GM12864 (cell line): Measurements from ENCODE around the gene PRKCD.

ENCODE experiments used
- DNase-seq: peaks from one replicate; pipeline ENCODE4 v3.0.0-alpha.2; 2011; ENCODE audit warnings: low read depth
- H3K4me3 ChIP-seq: 2 replicates; pipeline ENCODE4 v1.5.1; 2011; ENCODE audit warnings: mild to moderate bottlenecking, low read depth, low read length, control low read depth
- TF ChIP-seq, protein P1 (sequence below): IDR thresholded peaks from 2 replicates; pipeline ENCODE4 v1.5.1; 2011; ENCODE audit warnings: low read depth, mild to moderate bottlenecking, moderate library complexity, low read length, control low read depth, inconsistent platforms; ENCODE audit errors: missing control alignments

The PRKCD gene

GRCh38 chr3:53219895-53220483 lies 59.0 kb downstream of the PRKCD start:
- TF ChIP-seq, protein P1, sequence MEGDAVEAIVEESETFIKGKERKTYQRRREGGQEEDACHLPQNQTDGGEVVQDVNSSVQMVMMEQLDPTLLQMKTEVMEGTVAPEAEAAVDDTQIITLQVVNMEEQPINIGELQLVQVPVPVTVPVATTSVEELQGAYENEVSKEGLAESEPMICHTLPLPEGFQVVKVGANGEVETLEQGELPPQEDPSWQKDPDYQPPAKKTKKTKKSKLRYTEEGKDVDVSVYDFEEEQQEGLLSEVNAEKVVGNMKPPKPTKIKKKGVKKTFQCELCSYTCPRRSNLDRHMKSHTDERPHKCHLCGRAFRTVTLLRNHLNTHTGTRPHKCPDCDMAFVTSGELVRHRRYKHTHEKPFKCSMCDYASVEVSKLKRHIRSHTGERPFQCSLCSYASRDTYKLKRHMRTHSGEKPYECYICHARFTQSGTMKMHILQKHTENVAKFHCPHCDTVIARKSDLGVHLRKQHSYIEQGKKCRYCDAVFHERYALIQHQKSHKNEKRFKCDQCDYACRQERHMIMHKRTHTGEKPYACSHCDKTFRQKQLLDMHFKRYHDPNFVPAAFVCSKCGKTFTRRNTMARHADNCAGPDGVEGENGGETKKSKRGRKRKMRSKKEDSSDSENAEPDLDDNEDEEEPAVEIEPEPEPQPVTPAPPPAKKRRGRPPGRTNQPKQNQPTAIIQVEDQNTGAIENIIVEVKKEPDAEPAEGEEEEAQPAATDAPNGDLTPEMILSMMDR = peak; percentile 93

GRCh38 chr3:53221345-53221744 lies 60.3 kb downstream of the PRKCD start:
- no peak overlapping the region for H3K4me3 ChIP-seq
- DNase-seq = no peak
- TF ChIP-seq, protein P1 = no peak

More at GRCh38 chr3:53219895-53220483, 59.0 kb downstream of the PRKCD start:
- DNase-seq = peak; percentile 48
- H3K4me3 ChIP-seq = no peak overlapping the region

DNA sequence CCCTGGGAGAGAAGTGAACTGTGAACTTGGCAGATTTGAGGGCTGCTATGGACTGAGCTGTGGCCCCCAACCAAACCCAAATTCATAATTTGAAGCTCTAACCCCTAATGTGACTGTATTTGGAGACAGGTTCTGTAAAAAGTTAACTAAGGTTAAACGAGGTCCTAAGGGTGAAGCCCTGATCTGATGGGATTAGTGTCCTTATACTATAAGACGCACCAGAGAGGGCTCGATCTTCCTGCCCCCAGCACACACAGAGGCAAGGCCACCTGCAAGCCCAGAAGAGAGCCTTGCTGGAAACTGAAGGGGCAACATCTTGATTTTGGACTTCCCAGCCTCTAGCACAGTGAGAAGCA lies 60.8 kb downstream of the PRKCD start:
- no peak overlapping the region for H3K4me3 ChIP-seq
- no peak for DNase-seq
- TF ChIP-seq, protein P1 = no peak

GRCh38 chr3:53222183-53222901 lies 61.3 kb downstream of the PRKCD start:
- no peak overlapping the region for H3K4me3 ChIP-seq
- TF ChIP-seq, protein P1 = no peak
- DNase-seq = no peak

- TF ChIP-seq, protein P1 = no peak
- no peak overlapping the region for H3K4me3 ChIP-seq
- DNase-seq = no peak
These were observed 62.0 kb downstream of the PRKCD start for GRCh38 chr3:53223025-53223424.

GRCh38 chr3:53223541-53223966 lies 62.5 kb downstream of the PRKCD start:
- DNase-seq = no peak
- TF ChIP-seq, protein P1 = no peak
- no peak overlapping the region for H3K4me3 ChIP-seq

- no peak overlapping the region for H3K4me3 ChIP-seq
- TF ChIP-seq, protein P1 = no peak
- no peak for DNase-seq
These were observed 63.0 kb downstream of the PRKCD start for GRCh38 chr3:53224026-53224425.
